K562 (cell line): ENCODE results near the gene PURA. TPM values are rescaled to one million over a fixed set of nuclear protein-coding genes. Genes with fewer than 3 reads are reported as not detected.

Experiments used
- CC2D1A ChIP-seq: fragments of 450-650 bp; IDR thresholded peaks from 2 replicates; pipeline ENCODE4 v1.6.1; 2017; ENCODE audit warnings: mild to moderate bottlenecking
- ERF ChIP-seq: fragments of 450-650 bp; formaldehyde crosslinking; IDR thresholded peaks from 2 replicates; pipeline ENCODE4 v1.4.0; 2020; ENCODE audit warnings: mild to moderate bottlenecking, mixed read lengths
- FOXP1 ChIP-seq: sonication (generic); formaldehyde crosslinking; IDR thresholded peaks from 2 replicates; pipeline ENCODE4 v1.8.0; 2022; ENCODE audit warnings: mild to moderate bottlenecking, missing genetic modification reagents
- HDAC1 ChIP-seq, 2 experiments: fragments of 450-650 bp; IDR thresholded peaks; 2 replicates each; pipeline ENCODE4 v1.6.1; 2016 to 2017; ENCODE audit warnings: inconsistent platforms in 1 of 2, mild to moderate bottlenecking in 1 of 2, moderate library complexity in 1 of 2
- ILF3 ChIP-seq: fragments of 450-650 bp; IDR thresholded peaks from 2 replicates; pipeline ENCODE4 v1.6.1; 2018; ENCODE audit warnings: antibody characterized with exemption, mild to moderate bottlenecking, moderate library complexity, borderline replicate concordance
- KLF10 ChIP-seq: fragments of 250-450 bp; sonication (Bioruptor Pico); IDR thresholded peaks from 2 replicates; pipeline ENCODE4 v1.6.1; 2021; ENCODE audit warnings: matching md5 sums
- NCOA4 ChIP-seq: fragments of 450-650 bp; IDR thresholded peaks from 2 replicates; pipeline ENCODE4 v1.6.1; 2018; ENCODE audit warnings: mild to moderate bottlenecking; ENCODE audit not compliant: partially characterized antibody
- PHF21A ChIP-seq: fragments of 450-650 bp; IDR thresholded peaks from 2 replicates; pipeline ENCODE4 v1.6.1; 2017; ENCODE audit warnings: low read depth, borderline replicate concordance
- POLR2B ChIP-seq: fragments of 450-650 bp; IDR thresholded peaks from 2 replicates; pipeline ENCODE4 v1.6.1; 2018; ENCODE audit warnings: low read depth; ENCODE audit not compliant: partially characterized antibody
- REST ChIP-seq, 2 experiments: fragments of 450-650 bp; formaldehyde crosslinking in 1 of 2; IDR thresholded peaks; 2 replicates each; pipeline versions ENCODE4 v1.4.0 to v1.6.1; 2014 to 2020; ENCODE audit warnings: mild to moderate bottlenecking in 2 of 2, borderline replicate concordance in 1 of 2, low read depth in 1 of 2
- SAFB ChIP-seq: fragments of 200-400 bp; formaldehyde crosslinking; IDR thresholded peaks from 2 replicates; pipeline ENCODE4 v1.6.1; 2017; ENCODE audit warnings: low read depth, low read length, borderline replicate concordance
- SMAD3 ChIP-seq: fragments of 450-650 bp; formaldehyde crosslinking; conservative IDR thresholded peaks from 2 replicates; pipeline ENCODE4 v1.4.0; 2020; ENCODE audit warnings: mild to moderate bottlenecking
- SMC3 ChIP-seq: conservative IDR thresholded peaks from 2 replicates; pipeline ENCODE4 v1.6.1; 2011; ENCODE audit warnings: low read depth, low read length, improper control_type of control experiment; ENCODE audit not compliant: insufficient read depth
- SNAPC5 ChIP-seq: fragments of 250-450 bp; sonication (Bioruptor Pico); IDR thresholded peaks from 2 replicates; pipeline ENCODE4 v1.8.0; 2021; ENCODE audit warnings: moderate library complexity, mild to moderate bottlenecking, inconsistent platforms
- SUPT5H ChIP-seq: fragments of 450-650 bp; IDR thresholded peaks from 2 replicates; pipeline ENCODE4 v1.6.1; 2016
- TFAM ChIP-seq: fragments of 250-450 bp; sonication (Bioruptor Pico); conservative IDR thresholded peaks from 2 replicates; pipeline ENCODE4 v1.5.0; 2021; ENCODE audit warnings: mild to moderate bottlenecking, moderate library complexity
- WHSC1 ChIP-seq: IDR thresholded peaks from one replicate; pipeline ENCODE4 v1.6.1; 2012; ENCODE audit warnings: low read length, control low read depth, inconsistent platforms
- ZNF134 ChIP-seq: fragments of 250-450 bp; sonication (Bioruptor Pico); conservative IDR thresholded peaks from 2 replicates; pipeline ENCODE4 v1.4.0; 2020
- ZNF217 ChIP-seq: sonication (generic); formaldehyde crosslinking; IDR thresholded peaks from 2 replicates; pipeline ENCODE4 v1.8.0; 2022; ENCODE audit warnings: mild to moderate bottlenecking, missing genetic modification reagents
- ZNF511 ChIP-seq: sonication (generic); formaldehyde crosslinking; IDR thresholded peaks from 2 replicates; pipeline ENCODE4 v1.8.0; 2022; ENCODE audit warnings: mild to moderate bottlenecking, missing genetic modification reagents
- ZNF584 ChIP-seq: fragments of 200-800 bp; sonication (Bioruptor generic); IDR thresholded peaks from 2 replicates; pipeline ENCODE4 v1.6.1; 2016; ENCODE audit warnings: low read depth, mild to moderate bottlenecking, missing genetic modification characterization, missing compliant biosample characterization
- ZNF586 ChIP-seq: fragments of 450-650 bp; formaldehyde crosslinking; conservative IDR thresholded peaks from 2 replicates; pipeline ENCODE4 v1.4.0; 2020; ENCODE audit warnings: mild to moderate bottlenecking, moderate library complexity
- ZNF778 ChIP-seq: fragments of 450-650 bp; formaldehyde crosslinking; IDR thresholded peaks from 2 replicates; pipeline ENCODE4 v1.4.0; 2020; ENCODE audit warnings: mild to moderate bottlenecking, moderate library complexity
- polyA plus RNA-seq, 8 experiments: library from polyadenylated mRNA; depleted of rRNA in 4 of 8; stranded (reverse) in 5 of 8; unstranded in 3 of 8; fragments of >200 nt; fragmentation: Nextera tagmentation in 2 of 8; fragmentation: Illumina TruSeq in 1 of 8; extraction: Ambion mirVana in 2 of 8; extraction: Trizol in 1 of 8; gene quantifications; 2 replicates each; pipeline versions ENCODE4 v1.2.1 to v1.2.3, GENCODE V29; 2011 to 2014; ENCODE audit warnings: inconsistent platforms in 1 of 8, missing spikeins in 1 of 8
- total RNA-seq, 7 experiments: library from RNA; depleted of rRNA in 6 of 7; stranded (reverse); fragments of >200 nt in 6 of 7; fragmentation: Illumina TruSeq in 2 of 7; extraction: Trizol in 2 of 7; gene quantifications; 2 replicates each; pipeline versions ENCODE4 v1.2.1 to v1.2.3, GENCODE V29; 2011 to 2021; ENCODE audit warnings: low replicate concordance in 1 of 7

Gene PURA
- total and polyA plus RNA-seq, 9 of the 15 experiments (the other 6 are each of a cell fraction or from before 2014, with no cell fraction given), result 3.2 to 11.1 (median 5.4) TPM

- TF ChIP-seq REST (IDR thresholded peaks at IDR 0.05; ENCODE audit: borderline replicate concordance) (no peak), REST (CRISPR knock-in tag; IDR thresholded peaks at IDR 0.05; ENCODE audit: low read depth) (no peak), ILF3 (no peak), SMC3 (no peak), ZNF586 (CRISPR knock-in tag) (no peak), ZNF134 (CRISPR knock-in tag) (no peak), WHSC1 (no peak), ZNF217 (CRISPR knock-in tag) (no peak), KLF10 (CRISPR knock-in tag) (no peak), SMAD3 (no peak), ERF (no peak), SUPT5H (no peak), ZNF778 (CRISPR knock-in tag) (no peak), ZNF511 (CRISPR knock-in tag) (no peak), TFAM (CRISPR knock-in tag) (no peak), POLR2B (no peak), NCOA4 (no peak), CC2D1A (no peak), PHF21A (no peak), SNAPC5 (no peak), SAFB (no peak), ZNF584 (CRISPR knock-in tag) (no peak), HDAC1 (IDR thresholded peaks at IDR 0.05) (no peak; a peak in 1 of 4 replicates), FOXP1 (peak; percentile 79; the same call in 1 of the 2 replicates)
Measured at GRCh38 chr5:140113699-140114263, at the start of gene PURA (continued).
